GM19035 (cell line): ENCODE results near the gene ADGRD1.

Experiments
- ATAC-seq: cut with Tn5 transposase; IDR thresholded peaks from one replicate; pipeline ENCODE4 v1.9.1; 2021; ENCODE audit not compliant: unreplicated experiment

The ADGRD1 gene

DNA sequence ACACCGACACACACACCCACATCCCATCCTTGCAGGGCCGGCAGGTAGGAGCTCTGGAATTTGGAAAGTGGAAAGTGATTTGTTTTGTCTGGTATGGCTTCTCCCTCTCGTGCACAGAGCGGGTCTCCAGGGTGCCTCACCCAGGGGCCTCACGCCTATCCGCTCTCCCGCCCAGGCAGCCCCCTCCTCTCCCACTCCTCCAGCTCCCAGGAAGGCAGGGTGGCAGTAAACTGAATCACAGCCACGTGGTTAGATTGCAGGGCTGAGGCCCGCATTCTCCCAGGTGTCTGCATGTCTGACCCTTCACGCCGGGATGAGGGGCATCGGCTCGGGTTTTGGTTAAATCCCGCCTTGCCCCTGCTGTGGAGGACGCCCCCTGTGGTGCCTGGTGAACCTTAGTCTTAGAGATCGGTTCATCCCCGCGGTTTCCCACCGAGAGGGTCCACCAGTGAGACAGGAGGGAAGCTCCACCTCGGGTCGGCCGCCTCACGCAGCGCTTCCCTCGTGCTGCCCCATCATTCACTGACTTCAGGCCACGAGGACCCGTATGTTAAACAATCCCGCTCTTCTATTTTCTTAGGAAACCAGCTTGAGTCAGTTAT lies 64.4 kb downstream of the ADGRD1 start:
- ATAC-seq: no peak

DNA sequence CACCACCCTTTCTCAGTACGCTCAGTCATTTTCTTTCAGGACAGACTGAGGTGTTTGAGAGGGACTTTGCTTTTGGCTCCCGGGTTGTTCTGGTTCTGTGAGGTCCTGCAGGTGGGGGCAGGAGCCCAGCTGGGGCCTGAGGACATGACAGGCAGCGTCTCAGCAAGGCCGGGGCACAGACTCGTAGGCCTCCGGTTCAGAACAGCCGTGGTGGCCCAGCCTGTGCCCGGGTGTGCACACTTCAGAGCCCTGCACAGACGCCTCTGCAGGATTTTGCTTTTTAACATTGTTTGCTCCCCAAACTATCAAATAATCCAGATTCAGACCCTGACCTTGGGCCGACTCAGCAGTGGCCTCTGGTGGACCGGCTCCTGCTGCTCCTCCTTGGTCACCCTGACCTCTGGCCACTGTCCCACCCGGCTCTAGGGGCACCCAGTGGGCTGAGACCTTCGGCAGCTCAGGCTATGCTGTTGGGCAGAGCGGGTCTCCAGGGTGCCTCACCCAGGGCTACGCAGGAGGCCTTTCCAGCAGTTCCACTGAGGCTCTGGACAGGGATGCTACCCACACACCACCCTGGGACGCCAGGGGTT lies 65.2 kb downstream of the ADGRD1 start:
- ATAC-seq: no peak

DNA sequence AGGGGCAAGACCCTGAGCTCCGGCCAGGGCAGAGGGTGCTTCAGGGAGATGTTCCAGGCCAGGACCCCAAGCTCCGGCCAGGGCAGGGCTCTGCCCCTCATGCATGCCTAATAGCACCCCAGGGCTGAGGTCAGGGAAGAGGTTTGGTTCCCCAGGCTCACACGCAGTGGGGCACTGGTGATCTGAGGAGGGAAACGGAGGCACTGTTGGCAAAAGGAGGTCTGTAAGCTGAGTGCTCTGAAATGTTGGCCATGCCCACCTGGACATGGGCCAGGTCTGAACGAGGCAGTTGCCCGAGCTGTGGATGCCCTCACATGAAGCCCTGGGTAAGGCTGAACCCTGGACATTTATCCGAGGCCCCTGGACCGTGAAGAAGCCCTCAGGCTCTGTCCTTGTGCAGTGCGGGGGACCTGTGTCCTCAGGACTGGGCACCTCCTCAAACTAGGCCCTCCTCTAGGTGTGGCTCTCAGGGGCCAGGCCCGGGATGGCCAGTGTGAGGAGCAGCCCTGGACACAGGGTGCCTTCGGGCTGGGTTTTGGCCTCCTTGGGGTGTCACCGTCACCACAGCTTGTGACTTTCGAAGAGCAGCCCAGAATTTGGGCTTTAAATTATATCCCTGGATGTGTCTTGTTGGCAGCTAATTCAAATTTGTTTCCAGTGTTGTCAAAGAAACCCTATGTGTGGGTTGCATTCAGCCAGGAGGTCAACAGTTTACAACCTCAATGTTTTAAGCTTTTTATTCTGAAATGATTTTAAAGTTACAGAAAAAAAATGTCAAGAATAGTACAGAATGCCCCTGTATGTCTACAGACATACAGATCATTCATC lies 66.8 kb downstream of the ADGRD1 start:
- no peak for ATAC-seq

DNA sequence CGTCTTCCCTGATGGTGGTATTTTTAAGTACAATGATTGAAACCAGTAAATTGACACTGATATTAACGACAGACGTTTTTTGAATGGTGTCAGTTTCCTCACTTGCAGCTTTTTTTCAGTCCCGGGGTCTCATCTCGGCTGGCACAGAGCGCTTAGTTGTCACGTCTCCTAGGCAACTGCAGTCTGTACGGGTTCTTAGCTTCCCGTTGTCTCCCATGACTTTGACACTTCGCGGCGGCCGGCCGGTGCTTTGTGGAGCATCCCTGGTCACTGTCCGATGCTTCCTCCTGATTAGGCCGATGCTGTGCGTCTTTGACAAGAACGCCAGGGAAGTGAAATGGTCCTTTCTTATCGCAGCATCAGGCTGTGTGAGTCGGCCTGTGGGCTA lies 67.4 kb downstream of the ADGRD1 start:
- ATAC-seq: no peak

DNA sequence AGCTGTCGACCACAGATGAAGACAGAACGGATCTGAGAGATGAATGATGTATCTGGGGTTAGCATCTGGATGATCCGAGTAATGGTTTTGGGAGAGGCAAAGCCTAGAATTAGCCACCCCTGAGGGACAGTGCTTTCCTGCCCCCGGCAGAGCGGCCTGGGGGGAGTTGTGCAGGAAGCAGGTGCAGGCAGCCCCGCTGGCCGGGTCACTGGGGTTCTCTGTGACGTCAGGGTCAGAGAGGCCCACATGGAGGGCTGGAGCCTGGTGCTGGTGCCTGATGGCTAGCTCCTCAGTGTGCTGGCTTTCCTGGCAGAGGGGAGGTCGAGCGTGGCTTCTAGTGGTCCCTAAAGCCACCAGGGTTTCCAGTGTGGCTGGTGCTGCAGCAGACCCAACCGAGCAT lies 70.3 kb downstream of the ADGRD1 start:
- no peak for ATAC-seq

DNA sequence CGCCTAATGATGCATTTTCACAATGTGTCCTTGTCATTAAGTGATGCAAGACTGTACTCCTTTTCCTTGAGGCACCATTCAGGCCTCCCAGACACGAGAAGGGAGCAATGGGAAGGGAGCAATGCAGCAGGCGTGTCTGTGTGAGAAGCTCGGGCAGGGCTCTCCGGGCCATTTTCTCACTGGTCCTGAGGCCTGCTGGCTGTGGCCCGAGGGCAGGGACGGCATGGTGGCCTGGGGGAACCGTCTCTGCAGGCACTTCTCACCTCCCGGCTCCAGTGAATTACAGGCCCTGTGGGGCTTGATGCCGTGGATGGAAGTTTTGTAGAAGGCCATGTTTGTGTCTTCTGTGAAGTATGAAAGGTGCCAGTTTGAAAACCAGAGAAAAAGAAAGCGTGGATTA lies 71.0 kb downstream of the ADGRD1 start:
- no peak for ATAC-seq

DNA sequence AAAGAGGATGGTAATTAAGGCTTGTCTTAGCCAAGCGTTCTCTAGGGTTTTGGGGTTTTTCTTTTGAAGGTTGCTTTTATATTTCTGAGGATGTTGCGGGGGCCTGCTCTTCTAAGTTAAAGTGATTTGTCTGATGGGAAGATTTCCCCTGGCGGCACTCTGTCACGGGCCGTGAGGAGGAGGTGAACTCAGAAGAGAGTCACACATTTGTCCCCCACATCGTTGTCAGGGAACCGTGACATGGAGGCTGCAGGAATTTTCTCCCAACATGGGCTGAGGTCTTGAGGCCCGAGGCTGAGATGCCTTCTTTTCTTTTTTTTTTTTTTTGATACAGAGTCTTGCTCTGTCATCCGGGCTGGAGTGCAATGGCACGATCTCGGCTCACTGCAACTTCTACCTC lies 71.5 kb downstream of the ADGRD1 start:
- ATAC-seq: no peak

DNA sequence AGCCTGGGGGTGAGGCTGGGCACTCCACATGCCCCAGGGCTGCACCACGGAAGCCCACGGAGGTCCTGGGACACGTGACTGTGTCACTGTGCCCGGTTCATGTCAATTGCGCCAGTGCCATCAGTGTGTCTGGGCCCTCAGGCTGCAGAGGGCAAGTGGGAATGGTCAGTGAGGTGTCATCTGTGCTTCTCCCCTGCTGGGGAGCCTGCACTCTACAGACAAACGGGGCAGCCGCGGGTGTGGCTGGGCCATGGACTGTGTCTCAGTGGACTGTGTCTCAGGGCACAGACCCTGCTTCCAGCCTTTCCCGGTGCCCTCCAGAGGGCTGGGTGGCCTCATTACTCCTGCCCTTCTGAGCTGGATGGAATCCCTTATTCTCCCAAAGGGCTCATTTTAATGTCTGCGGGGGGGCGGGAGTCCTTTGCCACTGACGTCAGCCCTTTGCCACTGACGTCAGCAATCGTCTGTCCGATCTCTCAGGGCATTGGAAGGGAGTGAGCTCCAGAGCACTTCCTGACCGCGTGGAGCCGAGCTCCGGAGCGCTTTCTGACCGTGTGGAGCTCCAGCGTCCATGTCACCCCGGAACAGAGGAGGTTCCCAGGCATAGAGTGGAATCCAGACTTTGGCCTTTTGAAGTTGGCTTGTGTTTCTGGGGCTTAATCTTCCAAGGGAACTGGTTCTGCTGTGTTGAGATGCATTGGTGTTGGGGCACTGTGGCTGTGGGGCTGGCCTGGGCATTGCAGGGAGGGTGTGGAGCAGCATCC lies 72.4 kb downstream of the ADGRD1 start:
- ATAC-seq: no peak

DNA sequence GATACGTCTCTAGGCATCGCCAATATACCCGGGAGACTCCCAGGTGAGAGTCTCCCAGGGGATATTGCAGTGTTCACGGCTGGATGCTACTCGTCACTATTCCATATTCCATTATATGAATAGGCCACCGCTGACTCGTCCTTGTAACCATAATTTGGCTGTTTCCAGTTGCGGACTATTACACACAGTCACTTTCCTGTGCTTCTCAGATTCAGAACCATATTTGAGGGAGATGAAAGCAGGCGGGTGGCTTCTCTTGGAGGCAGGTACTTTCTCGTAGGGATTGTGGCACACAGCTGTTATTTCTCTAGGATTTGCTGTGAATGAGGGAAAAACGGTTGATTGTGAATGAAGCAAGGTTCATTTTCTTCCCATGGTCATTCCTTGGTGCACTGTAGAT lies 73.0 kb downstream of the ADGRD1 start:
- ATAC-seq: no peak

DNA sequence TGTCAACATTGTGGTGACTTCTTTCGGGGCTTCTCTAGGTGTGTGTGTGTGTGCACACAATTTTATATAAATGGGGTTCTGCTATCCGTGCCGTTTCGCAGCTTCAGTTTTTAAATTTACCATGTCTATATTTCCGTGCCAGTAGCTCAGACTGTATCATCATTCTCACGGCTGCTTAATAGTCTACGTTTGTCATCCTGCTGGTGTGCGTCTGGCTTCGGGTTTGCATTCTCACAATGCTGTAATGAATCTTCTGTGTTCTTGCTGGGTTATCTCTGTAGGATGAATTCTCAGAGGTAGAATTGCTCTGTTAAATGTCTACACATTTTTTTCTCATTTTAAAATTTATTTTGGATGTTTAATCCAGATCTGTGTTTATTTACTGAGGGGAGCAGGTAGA lies 73.6 kb downstream of the ADGRD1 start:
- no peak for ATAC-seq

DNA sequence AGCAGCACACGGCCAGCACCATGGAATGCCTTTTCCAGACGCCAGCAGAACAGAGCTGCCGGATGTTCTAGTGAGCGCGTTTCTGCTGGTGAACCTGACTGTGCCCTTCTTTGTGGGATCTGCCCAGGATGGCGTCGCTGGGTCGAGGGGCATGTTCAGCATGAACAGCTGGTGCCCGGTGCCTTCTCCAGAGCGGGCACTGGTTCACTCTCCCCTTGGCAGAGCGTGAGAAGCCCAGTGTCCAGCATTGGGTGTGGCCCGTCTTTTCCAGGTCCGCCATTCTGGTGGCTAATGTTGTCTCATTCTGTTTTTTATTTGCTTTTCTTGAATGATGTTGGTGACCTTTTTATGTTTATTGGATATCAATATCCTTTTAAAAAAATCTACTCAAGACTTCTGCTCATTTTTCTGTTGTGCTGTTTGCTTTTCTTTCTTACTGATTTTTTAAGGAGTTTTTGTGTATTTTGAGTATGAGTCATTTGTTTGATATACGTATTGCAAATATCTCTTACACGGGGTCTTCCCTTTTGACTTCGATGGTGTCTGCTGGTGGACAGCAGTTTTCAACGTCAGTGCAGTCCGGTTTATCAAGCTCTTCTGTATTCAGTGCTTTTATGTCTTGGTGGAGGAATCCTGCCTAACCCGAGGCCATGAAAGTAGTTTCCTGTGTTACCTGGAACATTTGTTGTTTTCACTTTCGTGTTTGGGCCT lies 74.3 kb downstream of the ADGRD1 start:
- ATAC-seq: no peak

DNA sequence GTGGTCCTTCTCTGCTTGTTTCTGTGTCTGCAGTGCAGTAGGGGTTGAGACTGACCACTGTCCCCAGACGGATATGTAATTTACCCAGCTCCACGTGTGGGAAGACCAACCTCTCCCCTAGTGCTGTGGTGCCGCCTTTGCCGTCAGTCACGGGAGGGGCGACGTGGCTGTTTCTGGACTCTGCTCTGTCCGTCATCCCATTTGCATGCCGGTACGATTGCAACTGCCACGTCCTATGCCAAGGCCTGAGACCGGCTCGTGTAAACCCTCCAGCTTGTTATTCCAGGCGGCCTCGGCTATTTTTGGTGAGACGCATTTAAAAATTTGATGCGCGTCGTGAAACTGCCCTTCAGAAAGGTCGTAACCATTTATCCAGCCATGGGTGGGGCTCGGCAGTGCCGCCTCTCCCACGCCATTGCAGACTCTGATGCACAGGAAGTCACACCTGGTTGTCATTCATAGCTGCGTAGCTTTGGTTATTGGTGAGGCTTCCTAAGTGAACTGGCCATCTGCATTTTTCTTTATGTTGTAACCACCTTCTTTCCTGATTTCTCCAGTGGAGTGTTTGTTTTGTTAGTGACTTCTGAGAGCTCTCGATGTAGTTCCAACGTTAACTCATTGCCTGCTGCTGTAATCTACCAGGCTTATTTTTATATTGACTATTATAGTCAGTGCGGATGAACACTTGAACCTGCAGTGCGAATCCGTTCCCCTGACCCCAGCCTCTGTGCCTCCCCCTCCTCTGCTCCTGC lies 75.1 kb downstream of the ADGRD1 start:
- ATAC-seq: no peak

DNA sequence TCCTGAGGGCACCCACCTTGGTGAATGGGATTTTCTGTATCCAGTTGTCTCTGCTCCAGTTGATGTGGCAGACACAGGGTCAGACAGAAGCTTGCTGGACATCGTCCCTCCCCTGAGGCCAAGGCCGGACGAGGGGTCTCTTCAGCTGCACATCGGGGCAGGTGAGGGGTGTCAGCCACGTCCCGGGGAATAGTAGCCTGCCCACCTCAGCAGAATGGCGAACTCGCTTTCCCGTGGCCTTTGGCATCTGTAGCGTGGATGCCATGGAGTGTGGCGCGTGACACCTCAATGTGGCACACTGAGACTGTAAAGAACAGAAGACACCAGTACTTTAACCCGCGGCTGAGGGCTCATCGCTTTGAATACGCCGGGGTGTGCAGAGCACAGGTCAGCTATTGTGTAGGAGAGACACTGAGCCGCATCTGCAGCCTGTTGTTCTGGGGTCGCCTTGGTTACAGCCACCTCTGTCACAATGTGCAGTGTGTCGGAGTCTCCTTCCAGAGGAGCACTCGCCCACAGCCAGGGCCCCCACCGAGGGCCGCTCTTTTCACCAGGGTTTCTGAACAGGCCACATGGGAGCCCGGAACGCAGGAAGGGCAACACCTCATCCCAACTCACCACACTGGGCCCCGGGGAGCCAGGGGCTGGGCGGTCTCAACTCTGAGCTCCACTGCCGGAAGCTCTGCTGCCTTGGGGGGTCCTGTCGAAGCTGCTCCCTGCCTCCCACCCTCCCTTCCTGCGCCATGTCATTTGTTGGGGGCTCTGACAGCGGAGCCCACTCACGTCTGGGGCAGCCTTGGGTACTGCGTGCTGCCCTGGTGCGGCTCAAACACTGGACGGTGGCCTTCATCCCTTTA lies 77.0 kb downstream of the ADGRD1 start:
- no peak for ATAC-seq

DNA sequence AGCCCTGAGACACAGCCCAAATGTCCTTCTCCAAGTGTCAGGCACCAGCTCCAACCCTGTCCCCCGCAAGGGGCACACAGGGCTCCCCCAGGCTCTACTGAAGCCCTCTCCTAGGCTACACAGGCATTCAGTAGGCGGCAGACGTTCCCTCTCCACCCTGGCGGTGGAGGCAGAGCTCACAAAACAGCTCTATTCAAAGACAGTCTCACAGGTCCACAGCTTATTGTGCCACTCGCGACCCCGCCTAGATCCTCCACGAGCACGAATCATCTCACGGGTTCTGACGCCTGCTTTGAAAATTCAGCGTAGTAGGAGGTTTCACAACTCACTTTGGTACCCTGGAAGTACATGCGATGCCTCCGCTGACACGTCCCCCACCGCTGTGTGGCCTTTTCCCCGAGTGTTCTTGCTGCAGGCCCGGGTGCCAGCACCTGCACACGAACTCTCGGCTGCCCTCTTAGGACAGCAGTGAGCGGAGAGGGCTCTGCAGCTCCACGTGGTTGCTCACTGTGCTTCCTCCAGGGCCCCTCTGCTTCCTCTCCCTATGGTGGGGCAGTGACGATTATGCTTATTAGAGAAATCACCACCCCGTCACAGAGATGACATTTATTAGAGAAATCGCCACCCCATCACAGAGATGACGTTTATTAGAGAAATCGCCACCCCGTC lies 78.5 kb downstream of the ADGRD1 start:
- ATAC-seq: no peak

DNA sequence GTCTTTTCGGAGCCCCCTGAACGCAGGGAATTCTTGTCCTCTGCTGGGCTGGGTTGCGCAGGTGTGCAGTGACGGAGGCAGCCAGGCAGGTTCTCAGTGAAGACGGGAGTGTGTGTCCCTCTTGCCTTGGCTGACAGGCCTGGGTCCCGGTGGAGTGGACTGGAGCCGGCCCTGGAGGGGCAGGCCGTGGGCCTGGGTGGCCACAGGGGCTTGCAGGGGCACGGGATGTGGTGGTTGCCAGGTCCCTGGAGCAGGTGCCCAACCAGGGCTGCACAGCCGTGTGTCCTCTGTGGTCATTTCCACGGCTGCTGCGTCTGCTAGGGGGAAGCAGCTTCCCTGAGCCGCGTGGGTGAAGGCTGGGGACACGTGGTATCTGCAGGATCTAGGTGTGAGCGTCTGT lies 79.8 kb downstream of the ADGRD1 start:
- ATAC-seq: no peak

DNA sequence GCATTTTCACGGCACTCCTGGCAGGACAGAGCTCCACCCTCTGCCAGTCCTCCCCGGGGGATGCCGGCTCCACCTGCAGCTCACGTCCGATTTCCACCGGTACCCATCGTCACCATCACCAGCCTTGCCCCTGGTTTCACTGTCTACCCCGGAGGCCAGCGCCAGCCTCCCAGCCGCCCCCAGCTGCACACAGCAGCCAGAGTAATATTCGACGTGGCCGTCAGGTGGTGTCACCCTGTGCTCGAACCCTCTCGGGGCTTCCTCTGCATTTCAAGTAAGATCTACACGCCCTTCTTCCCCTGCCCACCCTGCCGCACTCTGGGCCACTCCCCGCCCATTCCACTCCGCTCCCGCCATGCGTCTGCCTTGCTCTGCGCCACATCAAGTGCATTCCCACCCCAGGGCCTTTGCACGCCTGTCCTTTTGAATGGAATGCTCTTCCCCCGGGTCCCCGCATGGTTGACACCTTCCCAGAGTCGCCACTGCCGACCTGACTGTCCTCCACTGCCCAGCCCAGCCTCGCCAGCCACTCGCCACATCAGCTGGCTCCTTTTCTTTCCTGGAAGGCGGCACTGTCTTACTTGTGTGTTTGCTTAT lies 80.3 kb downstream of the ADGRD1 start:
- ATAC-seq: no peak

DNA sequence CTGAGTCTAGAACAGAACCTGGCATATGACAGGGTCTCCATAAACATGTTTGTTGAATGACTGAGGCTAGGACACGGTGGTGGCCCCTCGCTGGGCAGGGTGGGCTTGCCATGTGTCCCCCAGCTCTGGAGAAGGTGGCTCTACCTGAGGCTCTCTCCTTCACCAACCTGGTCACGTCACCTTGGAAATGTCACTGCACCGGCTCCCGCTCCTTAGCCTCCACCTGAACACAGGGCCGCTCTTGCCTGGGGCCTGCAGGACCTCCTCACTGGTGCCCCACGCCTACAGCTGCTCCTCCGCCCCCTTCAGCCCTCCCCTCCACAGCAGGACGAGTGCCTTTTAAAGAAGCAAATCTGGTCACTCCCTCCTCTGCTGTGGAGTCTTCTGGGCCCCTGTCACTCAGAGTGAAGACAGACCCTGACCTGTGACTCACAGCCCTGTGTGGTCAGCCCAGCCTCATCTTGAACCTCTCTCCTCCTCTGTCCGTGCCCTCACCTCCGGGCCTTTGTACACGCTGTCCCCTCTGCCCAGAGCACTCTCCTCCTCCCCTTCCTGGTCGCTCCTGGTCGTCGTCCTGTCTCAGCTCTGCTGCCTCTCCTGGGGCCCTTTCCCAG lies 81.0 kb downstream of the ADGRD1 start:
- no peak for ATAC-seq

DNA sequence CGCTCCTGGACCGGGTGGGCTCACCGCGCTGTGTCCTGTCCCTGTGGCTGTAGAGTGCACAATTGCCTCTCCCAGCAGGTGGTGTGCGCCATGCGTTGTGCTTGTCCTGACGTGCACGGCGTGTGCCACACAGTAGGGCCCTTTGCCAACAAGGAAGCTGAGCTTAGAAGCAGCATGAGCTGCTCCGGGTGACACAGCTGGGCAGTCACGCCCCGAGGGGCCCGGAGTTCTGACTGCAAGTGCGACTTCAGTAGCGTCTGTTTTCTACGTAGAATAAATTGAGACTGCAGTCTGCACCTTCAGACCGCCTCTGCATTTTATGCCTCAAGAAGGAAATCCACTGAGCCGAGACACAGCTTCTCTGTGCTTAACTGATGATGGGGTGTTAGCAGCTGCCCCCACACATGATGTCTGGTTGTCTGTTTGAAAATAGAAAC lies 81.6 kb downstream of the ADGRD1 start:
- no peak for ATAC-seq
